Natural killer cell (primary cell): ENCODE measurements around the gene NXPH2. TPM values are rescaled to one million over a fixed set of nuclear protein-coding genes. Genes with fewer than 3 reads are reported as not detected.

ENCODE experiments used
- ATAC-seq, 3 donors: fragments of 150-1000 bp in 2 of 3; fragments of 200-7000 bp in 1 of 3; cut with Tn5 transposase; 1 replicate in 1 of 3; 2 replicates in 2 of 3; pipeline ENCODE4 v1.10.0; 2021; ENCODE audit warnings: mild to moderate bottlenecking in 2 of 3, moderate library complexity in 2 of 3
- DNase-seq, 2 donors: peaks; one replicate each; pipeline versions ENCODE4 v3.0.0 to v3.0.0-alpha.2; 2013 to 2021; ENCODE audit warnings: mixed read lengths in 1 of 2
- H3K27ac ChIP-seq: one replicate; pipeline ENCODE4 v1.5.1; 2013; ENCODE audit warnings: mild to moderate bottlenecking, low read length
- H3K27me3 ChIP-seq: one replicate; pipeline ENCODE4 v1.6.1; 2013; ENCODE audit warnings: low read length; ENCODE audit not compliant: control insufficient read depth, insufficient read depth
- H3K36me3 ChIP-seq: one replicate; pipeline ENCODE4 v1.6.1; 2013; ENCODE audit warnings: low read length; ENCODE audit not compliant: control insufficient read depth, insufficient read depth
- H3K4me1 ChIP-seq: one replicate; pipeline ENCODE4 v1.6.1; 2013; ENCODE audit warnings: low read length; ENCODE audit not compliant: control insufficient read depth, insufficient read depth
- H3K4me3 ChIP-seq: one replicate; pipeline ENCODE4 v1.5.1; 2013; ENCODE audit warnings: low read length
- H3K9me3 ChIP-seq: one replicate; pipeline ENCODE4 v1.6.1; 2013; ENCODE audit warnings: low read length; ENCODE audit not compliant: control insufficient read depth, insufficient read depth
- H3K27ac Mint-ChIP-seq, 2 donors: one replicate each; pipeline ENCODE4 v1.8.0; 2022; ENCODE audit warnings: mild to moderate bottlenecking in 2 of 2, mixed read lengths in 2 of 2, moderate library complexity in 1 of 2
- H3K27me3 Mint-ChIP-seq, 2 donors: one replicate each; pipeline ENCODE4 v1.8.0; 2022; ENCODE audit warnings: low read depth in 2 of 2, mixed read lengths in 2 of 2
- H3K36me3 Mint-ChIP-seq: one replicate; pipeline ENCODE4 v1.8.0; 2022; ENCODE audit warnings: mixed read lengths
- H3K4me1 Mint-ChIP-seq, 2 donors: one replicate each; pipeline ENCODE4 v1.8.0; 2022; ENCODE audit warnings: mixed read lengths in 2 of 2
- H3K4me3 Mint-ChIP-seq: one replicate; pipeline ENCODE4 v1.8.0; 2022; ENCODE audit warnings: mild to moderate bottlenecking, moderate library complexity, mixed read lengths
- H3K9me3 Mint-ChIP-seq, 2 donors: one replicate each; pipeline ENCODE4 v1.8.0; 2022; ENCODE audit warnings: mixed read lengths in 2 of 2
- WGBS: methylation state at CpG from one replicate; pipeline ENCODE4 v1.1.7; 2013; ENCODE audit warnings: missing lambda C conversion rate; ENCODE audit not compliant: insufficient coverage; 5-methylcytosine and 5-hydroxymethylcytosine counted together
- intact Hi-C: fragments of 100-400 bp; cut with micrococcal nuclease; formaldehyde crosslinking; loops from one replicate; pipeline ENCODE4 v1.14.2; 2022
- total RNA-seq, 4 donors: library from RNA; stranded (reverse); fragments of 120-200 nt in 1 of 4; gene quantifications; one replicate each; pipeline versions ENCODE4 v1.2.3 to v1.2.4, GENCODE V29; 2013 to 2022
- TF ChIP-seq, protein P1 (sequence below): fragments of 200-600 bp; IDR thresholded peaks from one replicate; pipeline ENCODE4 v1.8.0; 2022; ENCODE audit warnings: antibody characterized with exemption

NXPH2 gene
- total RNA-seq, 3 donors from 2014 or later (not counting 1 experiment from before 2014, with no cell fraction given): not detected

DNA sequence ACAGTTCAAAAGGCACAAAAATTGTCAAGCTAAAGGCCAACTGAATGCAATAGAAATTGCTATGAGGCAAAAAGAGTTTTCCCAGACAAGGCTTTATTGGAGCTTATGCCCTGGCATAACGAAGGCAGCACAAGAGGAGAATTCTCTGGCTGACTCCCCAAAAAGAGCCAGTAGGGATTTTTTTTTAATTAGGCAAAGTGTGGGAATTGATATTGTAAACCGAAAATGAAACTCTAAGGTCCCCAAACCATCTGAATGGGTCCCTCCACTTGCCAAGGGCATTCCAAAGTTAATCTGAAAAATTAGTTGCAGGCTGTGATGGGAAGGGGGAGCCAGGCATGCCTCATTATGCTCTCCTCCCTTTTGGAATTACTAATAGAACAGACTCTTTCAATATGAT lies 159.8 kb downstream of the NXPH2 start:
- ATAC-seq: no peak
- H3K4me1 Mint-ChIP-seq: no peaks in the 10 kb centered on the region
- Histone ChIP-seq H3K36me3 (no peaks in the 10 kb centered on the region), H3K27ac (no peak overlapping the region), H3K4me1 (no peaks in the 10 kb centered on the region), H3K27me3 (no peaks in the 10 kb centered on the region), H3K9me3 (no peaks in the 10 kb centered on the region), H3K4me3 (no peak overlapping the region)
- H3K9me3 Mint-ChIP-seq: peaks cover 0 to 2% of the 10 kb centered on the region in 2 donors
- WGBS: 89% methylated on average over 2 of the region's 2 CpGs
- intact Hi-C loops: no loop called here
- DNase-seq: no peak
- H3K36me3 Mint-ChIP-seq: no peaks in the 10 kb centered on the region
- H3K4me3 Mint-ChIP-seq: no peak overlapping the region
- no peak overlapping the region for H3K27ac Mint-ChIP-seq
- TF ChIP-seq, protein P1, sequence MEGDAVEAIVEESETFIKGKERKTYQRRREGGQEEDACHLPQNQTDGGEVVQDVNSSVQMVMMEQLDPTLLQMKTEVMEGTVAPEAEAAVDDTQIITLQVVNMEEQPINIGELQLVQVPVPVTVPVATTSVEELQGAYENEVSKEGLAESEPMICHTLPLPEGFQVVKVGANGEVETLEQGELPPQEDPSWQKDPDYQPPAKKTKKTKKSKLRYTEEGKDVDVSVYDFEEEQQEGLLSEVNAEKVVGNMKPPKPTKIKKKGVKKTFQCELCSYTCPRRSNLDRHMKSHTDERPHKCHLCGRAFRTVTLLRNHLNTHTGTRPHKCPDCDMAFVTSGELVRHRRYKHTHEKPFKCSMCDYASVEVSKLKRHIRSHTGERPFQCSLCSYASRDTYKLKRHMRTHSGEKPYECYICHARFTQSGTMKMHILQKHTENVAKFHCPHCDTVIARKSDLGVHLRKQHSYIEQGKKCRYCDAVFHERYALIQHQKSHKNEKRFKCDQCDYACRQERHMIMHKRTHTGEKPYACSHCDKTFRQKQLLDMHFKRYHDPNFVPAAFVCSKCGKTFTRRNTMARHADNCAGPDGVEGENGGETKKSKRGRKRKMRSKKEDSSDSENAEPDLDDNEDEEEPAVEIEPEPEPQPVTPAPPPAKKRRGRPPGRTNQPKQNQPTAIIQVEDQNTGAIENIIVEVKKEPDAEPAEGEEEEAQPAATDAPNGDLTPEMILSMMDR: no peak
- H3K27me3 Mint-ChIP-seq: peaks cover 0 to 3% of the 10 kb centered on the region in 2 donors
